ENCODE measurements around the gene ABCG2.

The ABCG2 gene

GRCh38 chr4:88062843-88063242, 95.6 kb downstream of the ABCG2 start:
- DNase-seq, result no peak

GRCh38 chr4:88062311-88062710, 96.1 kb downstream of the ABCG2 start:
- DNase-seq, result no peak

DNA sequence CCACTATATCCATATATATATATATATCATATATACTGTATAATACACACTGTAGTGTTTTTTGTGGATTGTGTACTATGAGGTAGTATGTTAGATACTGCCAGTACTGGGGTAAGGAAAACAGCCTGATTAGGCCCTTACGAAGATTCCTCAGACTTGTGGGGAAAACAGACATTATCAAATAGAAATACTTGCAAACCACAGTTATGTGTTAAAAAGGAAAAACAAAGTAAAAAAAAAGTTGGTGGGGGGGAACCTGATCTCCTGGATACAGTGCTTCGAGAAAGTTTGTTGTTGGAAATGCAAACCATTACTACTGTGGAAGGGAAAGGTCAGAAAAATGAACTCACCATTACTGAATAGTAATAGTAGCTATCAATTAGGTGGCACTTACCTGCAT, 98.0 kb downstream of the ABCG2 start:
- DNase-seq, result no peak

DNA sequence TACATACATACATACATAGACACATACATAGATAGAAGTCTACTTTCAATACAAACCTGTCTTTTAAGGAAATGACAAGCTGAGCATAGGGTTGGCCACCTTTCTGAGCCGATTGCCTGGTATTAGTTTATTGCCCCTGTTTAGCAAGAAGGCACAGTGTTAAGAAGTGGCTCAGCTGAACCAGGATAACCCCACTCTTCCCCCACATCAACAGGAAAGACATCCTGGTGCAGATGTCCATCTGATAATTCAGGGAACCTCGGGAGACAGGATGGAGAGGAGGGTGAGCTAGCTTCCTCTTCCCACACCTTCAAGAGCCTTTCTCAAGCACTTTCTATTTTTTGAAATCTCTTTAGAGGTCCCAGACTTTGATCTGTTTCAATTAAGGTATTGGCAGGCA, 98.7 kb downstream of the ABCG2 start:
- DNase-seq, result no peak

DNA sequence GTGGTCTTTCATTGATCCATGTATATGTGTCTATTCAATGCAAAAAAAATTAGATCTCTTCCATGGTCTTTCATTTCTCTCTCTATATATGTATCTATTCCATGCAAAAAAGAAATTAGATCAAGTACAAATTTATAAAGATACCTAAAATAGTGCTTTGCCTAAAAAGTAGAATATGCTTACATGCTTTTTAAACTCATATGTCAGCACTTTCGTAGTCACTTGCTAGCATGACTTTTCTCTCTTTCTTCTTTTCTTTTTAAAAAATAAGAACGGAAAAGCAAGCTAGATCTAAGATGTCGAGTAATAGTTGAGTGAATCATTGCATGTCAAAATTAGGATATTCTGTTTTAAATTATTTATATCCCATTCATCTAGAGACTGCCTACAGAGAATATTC, 100.1 kb downstream of the ABCG2 start:
- DNase-seq, result no peak

- no peak for DNase-seq
Observed at GRCh38 chr4:88054901-88055300, 103.5 kb downstream of the ABCG2 start.

GRCh38 chr4:88054229-88054628, 104.2 kb downstream of the ABCG2 start:
- DNase-seq, result no peak

- no peak for DNase-seq
Observed at GRCh38 chr4:88045021-88045420, 113.4 kb downstream of the ABCG2 start.

DNA sequence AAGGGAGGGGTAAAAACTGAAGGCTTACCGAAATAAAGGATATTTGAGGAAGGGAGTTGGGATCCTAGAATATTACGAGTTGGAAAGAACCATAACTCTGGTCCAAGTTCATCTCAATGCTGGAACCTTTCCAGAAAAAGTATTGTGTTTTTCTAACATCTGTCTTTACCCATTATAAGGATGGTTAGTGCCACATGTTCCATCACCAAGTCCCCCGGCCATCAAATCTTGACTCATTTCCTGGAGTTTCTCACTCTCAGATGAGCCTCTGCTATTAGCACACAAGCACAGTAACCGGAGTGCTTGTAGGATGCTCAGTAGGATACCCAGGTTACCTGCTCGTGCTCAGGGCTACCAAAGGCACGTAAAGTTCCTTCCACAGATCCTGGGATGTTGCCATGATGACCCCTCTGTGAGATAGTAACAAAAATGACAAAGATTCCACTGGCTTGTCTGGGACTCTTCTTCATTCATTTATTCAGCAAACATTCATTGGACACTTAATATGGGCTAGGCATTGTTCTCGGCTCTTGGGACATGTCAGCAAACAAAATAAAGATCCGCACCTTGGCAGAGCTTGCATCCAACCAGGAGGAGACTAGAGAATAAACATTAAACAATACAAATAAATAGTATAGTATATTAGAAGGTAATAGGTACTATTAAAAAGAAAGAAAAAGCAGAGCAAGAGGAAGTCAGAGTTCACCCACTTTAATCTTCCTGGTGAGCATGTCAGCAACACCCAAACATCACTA, 114.7 kb downstream of the ABCG2 start:
- no peak for DNase-seq

DNA sequence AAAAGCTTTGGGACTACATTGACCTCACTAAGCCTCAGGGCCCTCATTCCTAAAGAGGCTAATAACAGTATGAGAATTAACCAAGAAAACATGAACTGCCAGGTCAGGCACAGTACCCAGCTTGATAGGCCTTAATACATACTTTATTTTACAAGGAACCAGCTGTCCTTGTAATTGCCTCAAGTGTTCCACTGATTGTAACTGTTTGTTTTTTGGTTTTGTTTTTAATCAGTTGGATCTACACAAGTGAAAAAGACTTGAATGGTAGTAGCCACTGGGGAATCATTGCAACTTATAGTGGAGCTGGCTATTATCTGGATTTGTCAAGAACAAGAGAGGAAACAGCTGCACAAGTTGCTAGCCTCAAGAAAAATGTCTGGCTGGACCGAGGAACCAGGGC, 115.4 kb downstream of the ABCG2 start:
- DNase-seq, result no peak

GRCh38 chr4:88041626-88042025, 116.8 kb downstream of the ABCG2 start:
- DNase-seq, result no peak

DNA sequence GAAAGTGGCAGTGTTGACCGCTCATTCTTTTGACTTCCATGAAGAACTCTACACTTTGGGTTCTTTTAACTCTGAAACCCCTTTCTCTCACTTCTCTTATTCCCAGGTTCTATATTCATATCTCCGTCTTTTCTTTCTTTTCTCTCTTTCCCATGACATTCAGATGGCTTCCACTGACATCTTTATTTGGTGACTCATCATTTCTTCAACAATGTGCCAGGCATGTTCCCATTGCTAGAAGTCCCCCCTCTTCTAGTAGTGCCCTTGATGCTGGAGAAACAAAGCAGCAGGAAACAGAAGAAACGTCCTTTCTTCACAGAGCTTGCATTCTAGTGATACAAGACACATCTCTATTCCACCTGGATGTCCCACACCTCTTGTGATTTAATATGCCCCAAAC, 117.7 kb downstream of the ABCG2 start:
- DNase-seq, result no peak
